Cardiac muscle cell (in vitro differentiated cells and primary cell): ENCODE measurements around the gene IL15RA. TPM values are rescaled to one million over a fixed set of nuclear protein-coding genes. Genes with fewer than 3 reads are reported as not detected.

Experiments
- DNase-seq, 2 donors: peaks; one replicate each; pipeline versions ENCODE4 v3.0.0 to v3.0.0-alpha.2; 2010 to 2017; ENCODE audit warnings: low read depth in 1 of 2, low spot score in 1 of 2
- H3K27ac ChIP-seq: fragments of 200-600 bp; sonication (generic); 2 replicates; pipeline ENCODE4 v1.5.1; 2016
- H3K27me3 ChIP-seq: fragments of 200-600 bp; sonication (generic); 2 replicates; pipeline ENCODE4 v1.6.0; 2016; ENCODE audit warnings: control low read depth
- H3K36me3 ChIP-seq: fragments of 200-600 bp; sonication (generic); 2 replicates; pipeline ENCODE4 v1.5.1; 2016; ENCODE audit warnings: control low read depth
- H3K4me1 ChIP-seq: fragments of 200-600 bp; sonication (generic); 2 replicates; pipeline ENCODE4 v1.8.1; 2017; ENCODE audit warnings: low read depth, mild to moderate bottlenecking, mixed run types
- H3K4me3 ChIP-seq: fragments of 200-600 bp; sonication (generic); 2 replicates; pipeline ENCODE4 v1.5.1; 2016; ENCODE audit warnings: mild to moderate bottlenecking
- H3K9me3 ChIP-seq: fragments of 200-600 bp; sonication (generic); 2 replicates; pipeline ENCODE4 v1.5.1; 2017; ENCODE audit warnings: low read depth, mild to moderate bottlenecking, control low read depth
- CTCF ChIP-seq: IDR thresholded peaks from 2 replicates; pipeline ENCODE4 v1.5.1; 2012; ENCODE audit warnings: low read depth, mild to moderate bottlenecking, low read length
- polyA plus RNA-seq: library from polyadenylated mRNA; unstranded; fragments of >200 nt; fragmentation: Nextera tagmentation; extraction: Ambion mirVana; gene quantifications from 2 replicates; pipeline ENCODE4 v1.2.1, GENCODE V29; 2016
- total RNA-seq: library from RNA; depleted of rRNA; stranded (reverse); fragments of >200 nt; gene quantifications from 2 replicates; pipeline ENCODE4 v1.2.3, GENCODE V29; 2016

The IL15RA gene
- total and polyA plus RNA-seq, 2 experiments from 2014 or later: 0.27 to 1.4 TPM

- peaks cover 8% of the 10 kb centered on the region for H3K27me3 ChIP-seq
- no peak overlapping the region for H3K4me3 ChIP-seq
- no peaks in the 10 kb centered on the region for H3K4me1 ChIP-seq
- H3K9me3 ChIP-seq: no peaks in the 10 kb centered on the region
- TF ChIP-seq CTCF: no peak
- H3K27ac ChIP-seq: no peak overlapping the region
- H3K36me3 ChIP-seq: no peaks in the 10 kb centered on the region
- DNase-seq: no peak
Observed at GRCh38 chr10:5968681-5969453, 8.5 kb downstream of the IL15RA start.

DNA sequence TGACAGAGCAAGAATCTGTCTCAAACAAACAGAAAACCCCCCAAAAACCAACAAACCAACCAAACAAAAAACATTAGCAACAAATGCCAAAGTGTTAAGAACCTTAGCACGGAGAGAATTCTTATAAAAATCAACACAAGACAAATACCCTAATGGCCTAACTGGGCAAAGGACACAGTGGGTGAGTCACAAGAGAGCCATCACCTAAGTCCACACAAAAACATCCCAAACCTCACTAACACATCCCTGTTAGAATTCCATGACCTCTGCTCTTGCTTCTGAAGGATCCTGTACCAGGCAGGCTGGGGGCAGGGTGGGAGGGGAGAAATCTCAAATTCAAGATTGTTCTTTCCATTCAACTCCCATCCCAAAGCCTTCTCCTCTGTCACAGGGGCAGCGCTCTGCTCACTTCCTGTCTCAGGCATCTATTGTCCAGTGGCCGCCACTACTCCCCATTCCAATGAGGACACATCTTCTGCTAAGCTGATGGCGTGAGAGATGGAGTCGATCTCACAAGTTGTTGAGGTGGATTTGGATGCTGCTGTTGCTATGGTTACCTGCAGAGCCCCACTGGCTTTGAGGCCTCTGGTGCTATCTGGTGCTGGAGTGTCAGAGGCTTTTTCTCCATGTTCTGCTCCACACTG, 9.2 kb downstream of the IL15RA start:
- H3K9me3 ChIP-seq: no peaks in the 10 kb centered on the region
- no peaks in the 10 kb centered on the region for H3K4me1 ChIP-seq
- TF ChIP-seq CTCF: no peak
- peaks cover 8% of the 10 kb centered on the region for H3K27me3 ChIP-seq
- H3K27ac ChIP-seq: no peak overlapping the region
- DNase-seq: no peak
- H3K4me3 ChIP-seq: no peak overlapping the region
- H3K36me3 ChIP-seq: no peaks in the 10 kb centered on the region

DNA sequence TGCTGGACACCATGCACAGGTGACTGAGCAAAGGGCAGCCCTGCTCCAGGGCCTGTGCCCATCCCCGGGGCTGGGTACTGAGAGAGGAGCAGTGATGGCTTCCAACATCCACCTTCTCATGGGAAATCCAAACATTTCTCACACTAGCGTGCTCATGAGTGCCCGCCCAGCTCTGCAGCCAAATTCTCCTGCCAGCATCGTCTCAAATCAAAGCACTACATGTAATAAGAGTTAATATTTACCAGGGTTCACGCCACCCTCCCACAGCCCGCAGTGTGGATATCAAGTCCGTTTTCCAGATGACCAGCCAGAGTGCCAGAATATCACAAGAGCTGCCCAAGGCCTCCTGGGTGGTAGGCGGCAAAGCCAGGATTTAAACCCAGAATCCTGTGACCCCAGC, 12.1 kb downstream of the IL15RA start:
- no peaks in the 10 kb centered on the region for H3K27me3 ChIP-seq
- H3K36me3 ChIP-seq: no peaks in the 10 kb centered on the region
- no peak overlapping the region for H3K27ac ChIP-seq
- H3K4me3 ChIP-seq: no peak overlapping the region
- no peaks in the 10 kb centered on the region for H3K4me1 ChIP-seq
- no peak for TF ChIP-seq CTCF
- no peak for DNase-seq
- H3K9me3 ChIP-seq: no peaks in the 10 kb centered on the region

DNA sequence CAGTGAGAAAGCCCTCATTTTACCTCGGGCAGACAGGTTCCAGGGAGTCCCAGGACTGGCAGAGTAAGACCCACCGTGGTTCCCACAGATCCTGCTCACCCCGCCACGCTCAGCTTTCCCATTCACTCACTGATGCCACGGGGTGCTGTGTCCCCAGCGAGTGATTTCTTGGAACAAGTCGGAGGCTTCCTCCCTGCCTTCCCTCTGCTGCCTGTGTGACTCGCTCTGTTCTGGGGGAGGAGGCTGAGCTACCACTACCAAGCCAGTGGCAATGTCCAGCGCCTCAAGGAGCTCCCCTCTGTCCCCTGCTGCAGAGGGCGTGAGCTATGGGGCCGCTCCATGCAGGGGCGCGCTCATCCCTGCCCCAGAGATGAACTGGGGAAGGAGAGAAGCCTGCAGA, 12.6 kb downstream of the IL15RA start:
- no peak for TF ChIP-seq CTCF
- DNase-seq: no peak
- Histone ChIP-seq H3K9me3 (no peaks in the 10 kb centered on the region), H3K27ac (no peak overlapping the region), H3K27me3 (no peaks in the 10 kb centered on the region), H3K36me3 (no peaks in the 10 kb centered on the region), H3K4me3 (no peak overlapping the region), H3K4me1 (no peaks in the 10 kb centered on the region)

- Histone ChIP-seq H3K27me3 (no peaks in the 10 kb centered on the region), H3K4me3 (no peak overlapping the region), H3K9me3 (no peaks in the 10 kb centered on the region), H3K36me3 (no peaks in the 10 kb centered on the region), H3K4me1 (no peaks in the 10 kb centered on the region), H3K27ac (no peak overlapping the region)
- no peak for TF ChIP-seq CTCF
- DNase-seq: no peak
Observed at GRCh38 chr10:5963591-5963990, 13.8 kb downstream of the IL15RA start.
